HG02610 (cell line): Measurements from ENCODE around the gene MSMP.

Experiments used
- ATAC-seq: cut with Tn5 transposase; IDR thresholded peaks from one replicate; pipeline ENCODE4 v1.9.1; 2021; ENCODE audit warnings: mild to moderate bottlenecking, moderate library complexity; ENCODE audit not compliant: unreplicated experiment

MSMP gene

DNA sequence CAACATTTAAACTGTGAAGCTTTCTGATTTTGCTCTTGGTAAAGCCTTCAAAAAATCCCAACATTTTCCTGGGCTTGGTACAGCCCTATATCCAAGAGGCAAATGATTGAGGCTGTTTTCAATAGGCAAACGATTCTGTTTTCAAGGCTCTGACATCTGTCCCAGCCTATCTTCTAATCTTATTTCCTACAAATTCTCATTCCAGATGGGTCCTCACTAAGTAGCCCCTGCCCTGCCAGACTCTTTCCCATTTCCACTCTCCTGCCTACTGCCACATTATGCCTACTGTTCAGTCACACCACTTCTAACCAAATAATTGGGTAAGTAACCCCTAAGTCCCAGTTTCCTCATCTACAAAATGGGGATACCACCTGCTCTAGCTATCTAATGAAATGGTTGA lies 8.5 kb downstream of the MSMP start:
- ATAC-seq = no peak

- no peak for ATAC-seq
Measured at GRCh38 chr9:35743880-35744518, 10.1 kb downstream of the MSMP start.

DNA sequence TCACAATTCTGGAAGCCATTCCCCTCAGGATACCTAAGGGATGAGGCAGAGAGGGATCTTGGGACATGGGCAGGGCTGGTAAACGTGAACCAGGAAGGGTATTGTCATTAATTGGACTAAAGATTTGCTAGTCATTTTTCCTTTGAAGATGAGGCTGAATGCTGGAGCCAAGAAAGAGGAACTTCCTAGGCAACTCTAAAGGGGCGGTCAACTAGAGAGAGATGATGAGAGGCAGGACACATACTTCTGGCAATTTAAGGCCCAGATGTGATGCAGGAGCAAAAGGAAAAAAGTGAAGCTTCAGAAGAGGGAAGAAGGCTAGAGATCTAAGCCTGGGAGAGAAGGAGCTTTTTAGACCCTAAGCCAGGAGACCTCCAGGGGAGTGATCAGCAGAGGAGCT lies 10.6 kb downstream of the MSMP start:
- ATAC-seq = no peak

DNA sequence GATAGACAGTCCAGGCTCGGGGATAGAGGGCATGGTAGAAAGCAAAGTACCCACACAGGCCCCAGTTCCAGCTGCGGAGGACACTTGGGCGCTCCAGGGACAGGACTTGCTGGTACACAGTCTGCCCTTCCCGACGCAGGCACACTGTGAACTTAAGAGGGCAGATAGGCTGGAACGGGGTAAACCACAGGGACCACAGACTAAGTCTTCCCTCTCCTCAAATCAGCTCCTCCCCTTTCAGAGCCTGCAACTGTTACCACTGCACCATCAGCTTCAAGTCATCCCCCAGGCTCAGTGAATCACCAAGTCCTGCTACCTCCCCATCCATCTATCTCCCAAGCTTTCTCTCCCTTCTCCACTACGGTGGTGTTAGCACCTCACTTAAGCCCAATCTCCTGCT lies 12.3 kb downstream of the MSMP start:
- no peak for ATAC-seq

GRCh38 chr9:35740243-35740642 lies 13.8 kb downstream of the MSMP start:
- no peak for ATAC-seq

GRCh38 chr9:35738924-35739323 lies 15.2 kb downstream of the MSMP start:
- no peak for ATAC-seq

GRCh38 chr9:35738186-35738585 lies 15.9 kb downstream of the MSMP start:
- ATAC-seq = no peak

DNA sequence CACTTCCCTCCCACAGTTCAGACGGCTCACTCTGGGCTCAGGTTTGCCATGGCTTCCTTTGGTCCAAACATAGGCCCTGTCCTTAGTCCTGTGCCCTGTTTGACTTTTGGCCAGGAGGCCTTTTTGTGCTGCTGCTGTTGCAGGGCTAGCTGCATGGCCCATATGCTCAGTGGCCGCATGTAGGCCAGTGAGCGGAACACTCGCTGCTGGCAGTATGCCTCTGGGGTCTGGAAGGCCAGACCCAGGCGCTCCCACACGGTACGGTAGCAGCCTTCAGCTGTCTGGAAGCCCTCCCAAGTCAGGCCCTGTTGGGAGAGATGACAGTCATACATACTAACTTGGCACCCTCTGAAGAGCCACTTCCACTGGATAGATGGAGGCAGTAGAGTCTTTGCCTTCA lies 16.9 kb downstream of the MSMP start:
- no peak for ATAC-seq

DNA sequence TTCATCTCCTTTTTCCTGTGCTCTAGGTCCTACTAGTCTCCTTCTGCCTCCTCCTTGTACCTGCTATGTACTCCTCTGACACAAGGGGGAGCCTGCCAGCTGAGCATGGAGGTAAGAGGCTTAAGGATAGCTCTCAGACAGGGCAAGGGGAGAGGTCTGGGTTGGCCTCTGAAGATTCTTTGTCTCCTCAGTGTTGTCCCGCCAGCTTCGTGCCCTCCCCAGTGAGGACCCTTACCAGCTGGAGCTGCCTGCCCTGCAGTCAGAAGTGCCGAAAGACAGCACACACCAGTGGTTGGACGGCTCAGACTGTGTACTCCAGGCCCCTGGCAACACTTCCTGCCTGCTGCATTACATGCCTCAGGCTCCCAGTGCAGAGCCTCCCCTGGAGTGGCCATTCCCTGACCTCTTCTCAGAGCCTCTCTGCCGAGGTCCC lies 17.9 kb downstream of the MSMP start:
- ATAC-seq = peak; percentile 21

DNA sequence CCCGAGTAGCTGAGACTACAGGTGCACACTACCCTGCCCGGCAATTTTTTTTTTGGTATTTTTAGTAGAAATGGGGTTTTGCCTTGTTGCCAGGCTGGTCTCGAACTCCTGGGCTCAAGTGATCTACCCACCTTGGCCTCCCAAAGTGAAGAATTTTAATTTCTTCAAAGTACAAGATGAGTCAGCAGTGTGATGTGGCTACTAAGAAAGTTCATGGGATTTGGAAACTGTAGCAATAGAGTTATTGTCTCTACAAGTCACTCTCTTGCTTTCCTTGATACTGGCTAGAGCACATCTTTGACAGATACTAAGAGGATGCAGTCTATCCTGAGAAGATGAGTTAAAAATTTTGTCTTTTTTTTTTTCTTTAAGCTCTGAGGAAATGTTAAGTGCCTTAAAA lies 20.0 kb downstream of the MSMP start:
- no peak for ATAC-seq

DNA sequence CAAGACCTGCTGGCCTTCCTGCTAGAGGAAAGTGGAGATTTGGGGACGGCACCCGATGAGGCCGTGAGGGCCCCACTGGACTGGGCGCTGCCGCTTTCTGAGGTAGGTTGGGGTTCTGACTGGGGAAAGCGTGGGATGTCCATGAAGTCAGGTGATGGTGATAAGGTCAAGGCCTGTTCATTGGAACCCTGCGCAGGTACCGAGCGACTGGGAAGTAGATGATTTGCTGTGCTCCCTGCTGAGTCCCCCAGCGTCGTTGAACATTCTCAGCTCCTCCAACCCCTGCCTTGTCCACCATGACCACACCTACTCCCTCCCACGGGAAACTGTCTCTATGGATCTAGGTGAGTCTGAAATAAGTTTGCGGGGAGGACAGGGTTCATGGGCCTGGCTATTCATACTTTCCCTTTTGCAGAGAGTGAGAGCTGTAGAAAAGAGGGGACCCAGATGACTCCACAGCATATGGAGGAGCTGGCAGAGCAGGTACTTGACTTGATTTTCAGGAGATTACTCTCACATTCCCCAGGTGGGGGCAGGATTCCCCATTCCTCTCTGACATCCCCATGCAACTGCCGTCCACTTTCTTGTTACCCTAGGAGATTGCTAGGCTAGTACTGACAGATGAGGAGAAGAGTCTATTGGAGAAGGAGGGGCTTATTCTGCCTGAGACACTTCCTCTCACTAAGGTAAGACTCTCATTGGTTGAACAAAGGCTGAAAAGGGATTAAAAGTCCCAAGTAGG lies 21.1 kb downstream of the MSMP start:
- ATAC-seq = no peak

DNA sequence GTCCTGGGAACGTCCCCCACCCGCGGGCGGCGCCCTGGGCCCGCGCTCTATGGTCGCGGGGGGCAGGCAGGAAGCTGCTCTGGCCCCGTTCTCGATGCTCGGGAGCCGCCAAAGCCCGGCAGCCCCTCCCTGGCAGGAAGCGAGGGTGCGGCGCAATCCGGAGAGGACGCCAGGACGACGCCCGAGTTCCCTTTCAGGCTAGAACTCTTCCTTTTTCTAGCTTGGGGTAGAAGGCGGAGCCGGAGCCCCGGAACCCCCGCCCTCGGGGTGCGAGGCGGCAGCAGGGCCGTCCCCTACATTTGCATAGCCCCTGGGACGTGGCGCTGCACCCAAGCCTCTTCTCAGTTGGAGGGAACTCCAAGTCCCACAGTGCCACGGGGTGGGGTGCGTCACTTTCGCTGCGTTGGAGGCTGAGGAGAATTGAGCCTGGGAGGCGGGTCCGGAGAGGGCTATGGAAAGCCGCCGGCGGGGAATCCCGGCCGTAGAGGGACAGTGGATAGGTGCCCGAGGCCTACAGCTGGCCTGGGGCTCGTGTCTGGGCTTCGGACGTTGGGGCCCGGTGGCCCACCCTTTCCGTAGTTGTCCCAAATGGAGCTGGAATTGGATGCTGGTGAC lies 21.8 kb downstream of the MSMP start, which contains the start of the genes CREB3 and TLN1:
TSS of gene CREB3 (plus strand) at position 482 of the 615 bp plus-strand sequence. CDS start at position 589, 107 bp downstream.
TSS of gene TLN1 (minus strand) at position 11 of the 615 bp plus-strand sequence. CDS start 6,501 bp downstream, outside the sequence.
- ATAC-seq = peak; percentile 79

GRCh38 chr9:35731415-35732184 lies 22.5 kb downstream of the MSMP start:
- ATAC-seq = no peak

DNA sequence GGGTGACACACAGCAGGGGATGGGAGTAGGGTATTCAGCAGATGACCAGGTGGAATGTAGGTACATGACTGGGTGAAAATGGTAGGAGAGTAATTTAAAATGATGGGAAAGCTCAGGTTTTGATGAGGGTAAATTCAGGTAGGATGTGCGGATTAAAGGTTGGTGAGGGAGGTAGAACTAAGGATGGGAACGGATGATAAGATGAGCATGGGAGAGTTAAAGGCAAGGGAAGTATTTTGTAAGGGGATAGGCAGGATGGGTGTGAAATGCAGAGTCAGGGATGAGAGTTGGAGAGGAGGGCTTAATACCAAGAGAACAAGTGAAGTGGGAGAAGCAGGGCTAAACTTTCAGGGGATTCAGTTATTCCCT lies 23.6 kb downstream of the MSMP start:
- ATAC-seq = no peak

- no peak for ATAC-seq
Measured at GRCh38 chr9:35729700-35730485, 24.2 kb downstream of the MSMP start.

DNA sequence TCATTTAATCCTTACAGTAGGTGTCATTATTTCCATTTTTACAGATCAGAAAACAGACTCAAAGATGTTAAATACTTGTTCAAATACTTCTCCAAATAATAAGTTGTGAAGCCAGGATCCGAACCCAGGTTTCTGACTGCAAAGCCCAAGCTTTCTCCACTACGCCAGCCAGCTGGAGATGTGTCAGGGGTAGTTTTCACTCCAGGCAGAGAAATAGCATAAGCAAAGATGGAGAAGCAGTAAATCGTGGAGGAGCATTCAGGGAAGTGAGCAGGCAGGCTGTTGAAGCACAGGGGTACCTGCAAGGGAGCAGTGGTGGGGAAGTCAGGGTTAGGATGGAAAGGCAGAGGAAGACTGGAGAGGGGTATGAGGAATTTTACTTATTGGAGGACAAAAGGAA lies 25.0 kb downstream of the MSMP start:
- ATAC-seq = no peak

- ATAC-seq = peak; percentile 14
Measured at GRCh38 chr9:35728041-35728971, 25.8 kb downstream of the MSMP start.

GRCh38 chr9:35727676-35728040 lies 26.4 kb downstream of the MSMP start:
- ATAC-seq = no peak

- ATAC-seq = no peak
Measured at GRCh38 chr9:35726931-35727330, 27.1 kb downstream of the MSMP start.
